ENCODE measurements around the gene SH2B3. TPM values are rescaled to one million over a fixed set of nuclear protein-coding genes. Genes with fewer than 3 reads are reported as not detected.

SH2B3 gene
- total and polyA plus RNA-seq, 9 of the 15 experiments (the other 6 are each of a cell fraction or from before 2014, with no cell fraction given), result 10.8 to 75.3 (median 37.4) TPM

GRCh38 chr12:111409780-111410430 is 4.2 kb downstream of the SH2B3 start (continued):
- TF ChIP-seq CUX1 (CRISPR knock-in tag; IDR thresholded peaks at IDR 0.05), result no peak
- TF ChIP-seq ZBTB11 (CRISPR knock-in tag; IDR thresholded peaks at IDR 0.05), result no peak
- no peak for TF ChIP-seq SOX6 (IDR thresholded peaks at IDR 0.05)
- no peak for TF ChIP-seq CREB3 (tag; conservative IDR thresholded peaks at IDR 0.05; ENCODE audit: low read depth)
- TF ChIP-seq HDAC1 (IDR thresholded peaks at IDR 0.05), result no peak; a peak in 1 of 4 replicates
- no peak for TF ChIP-seq ZNF232 (CRISPR knock-in tag; IDR thresholded peaks at IDR 0.05)
- TF ChIP-seq ZNF12 (CRISPR knock-in tag; IDR thresholded peaks at IDR 0.05), result no peak
- no peak for TF ChIP-seq ELF4 (CRISPR knock-in tag; IDR thresholded peaks at IDR 0.05)
- no peak for TF ChIP-seq TEAD2 (tag; IDR thresholded peaks at IDR 0.05)
- no peak for TF ChIP-seq ZNF830 (CRISPR knock-in tag; IDR thresholded peaks at IDR 0.05)
- TF ChIP-seq ATF2 (CRISPR knock-in tag; IDR thresholded peaks at IDR 0.05), result no peak
- no peak for TF ChIP-seq DLX4 (CRISPR knock-in tag; IDR thresholded peaks at IDR 0.05)
- TF ChIP-seq HCFC1 (IDR thresholded peaks at IDR 0.05; ENCODE audit: low read depth, low read length), result no peak
- no peak for TF ChIP-seq COPS2 (conservative IDR thresholded peaks at IDR 0.05)
- TF ChIP-seq BMI1 (IDR thresholded peaks at IDR 0.05; ENCODE audit: low read length), result no peak
- no peak for TF ChIP-seq L3MBTL2 (IDR thresholded peaks at IDR 0.05)
- no peak for TF ChIP-seq PRMT5 (CRISPR knock-in tag; IDR thresholded peaks at IDR 0.05)
